Measurements from ENCODE around the gene SLC44A1.

SLC44A1 gene

GRCh38 chr9:105242062-105242461 is 2.4 kb upstream of the SLC44A1 start:
- TF ChIP-seq, protein P1, sequence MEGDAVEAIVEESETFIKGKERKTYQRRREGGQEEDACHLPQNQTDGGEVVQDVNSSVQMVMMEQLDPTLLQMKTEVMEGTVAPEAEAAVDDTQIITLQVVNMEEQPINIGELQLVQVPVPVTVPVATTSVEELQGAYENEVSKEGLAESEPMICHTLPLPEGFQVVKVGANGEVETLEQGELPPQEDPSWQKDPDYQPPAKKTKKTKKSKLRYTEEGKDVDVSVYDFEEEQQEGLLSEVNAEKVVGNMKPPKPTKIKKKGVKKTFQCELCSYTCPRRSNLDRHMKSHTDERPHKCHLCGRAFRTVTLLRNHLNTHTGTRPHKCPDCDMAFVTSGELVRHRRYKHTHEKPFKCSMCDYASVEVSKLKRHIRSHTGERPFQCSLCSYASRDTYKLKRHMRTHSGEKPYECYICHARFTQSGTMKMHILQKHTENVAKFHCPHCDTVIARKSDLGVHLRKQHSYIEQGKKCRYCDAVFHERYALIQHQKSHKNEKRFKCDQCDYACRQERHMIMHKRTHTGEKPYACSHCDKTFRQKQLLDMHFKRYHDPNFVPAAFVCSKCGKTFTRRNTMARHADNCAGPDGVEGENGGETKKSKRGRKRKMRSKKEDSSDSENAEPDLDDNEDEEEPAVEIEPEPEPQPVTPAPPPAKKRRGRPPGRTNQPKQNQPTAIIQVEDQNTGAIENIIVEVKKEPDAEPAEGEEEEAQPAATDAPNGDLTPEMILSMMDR (IDR thresholded peaks at IDR 0.05), result no peak
- no peak for TF ChIP-seq ZFX (IDR thresholded peaks at IDR 0.05; ENCODE audit: borderline replicate concordance)
- no peak overlapping the region for H3K27ac ChIP-seq

- H3K27ac ChIP-seq, result no peak overlapping the region
Measured at GRCh38 chr9:105242557-105242956, 1.9 kb upstream of the SLC44A1 start.

DNA sequence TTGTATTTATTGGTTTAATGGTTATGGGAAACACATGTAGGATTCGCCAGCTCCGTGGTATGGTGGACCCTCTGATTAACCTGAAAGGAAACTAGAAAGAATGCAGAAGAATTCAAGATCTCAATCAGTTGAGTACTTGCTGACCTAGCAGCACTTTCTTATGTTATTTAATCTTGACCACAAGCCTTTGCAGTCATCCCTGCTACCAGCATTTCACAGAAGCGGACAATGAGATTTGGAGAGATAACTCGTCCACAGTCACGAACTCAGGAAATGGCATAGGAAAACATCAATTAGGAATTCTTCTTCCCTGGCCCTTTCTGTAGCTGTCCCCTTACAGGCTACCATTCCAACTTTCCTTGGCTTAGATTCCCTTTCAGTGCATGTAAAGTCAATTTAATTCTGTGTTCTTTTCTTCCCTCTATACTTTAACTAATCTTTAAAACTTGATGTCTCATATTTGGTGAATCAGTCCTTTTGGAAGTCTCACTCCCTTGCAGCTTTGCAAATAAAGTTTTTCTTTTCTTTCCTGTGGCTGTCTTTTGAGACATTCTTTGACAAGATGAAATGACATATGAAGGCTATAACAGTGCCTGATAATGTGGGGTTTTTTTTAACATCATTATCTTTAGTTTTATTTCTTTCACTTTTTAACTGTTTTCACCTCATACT is 1.3 kb upstream of the SLC44A1 start:
- TF ChIP-seq, protein P1 (IDR thresholded peaks at IDR 0.05), result no peak
- TF ChIP-seq ZFX (IDR thresholded peaks at IDR 0.05; ENCODE audit: borderline replicate concordance), result no peak
- H3K27ac ChIP-seq, result peak overlapping the region; percentile 93; the same call in 1 of the 2 replicates

More at GRCh38 chr9:105242557-105242956, 1.9 kb upstream of the SLC44A1 start:
- TF ChIP-seq ZFX (IDR thresholded peaks at IDR 0.05; ENCODE audit: borderline replicate concordance), result no peak
- TF ChIP-seq, protein P1 (IDR thresholded peaks at IDR 0.05), result no peak

- peak overlapping the region; percentile 93 for H3K27ac ChIP-seq
- no peak for TF ChIP-seq ZFX (IDR thresholded peaks at IDR 0.05; ENCODE audit: borderline replicate concordance)
- TF ChIP-seq, protein P1 (IDR thresholded peaks at IDR 0.05), result no peak
Measured at GRCh38 chr9:105244734-105245028, 230 bp downstream of the SLC44A1 start.

DNA sequence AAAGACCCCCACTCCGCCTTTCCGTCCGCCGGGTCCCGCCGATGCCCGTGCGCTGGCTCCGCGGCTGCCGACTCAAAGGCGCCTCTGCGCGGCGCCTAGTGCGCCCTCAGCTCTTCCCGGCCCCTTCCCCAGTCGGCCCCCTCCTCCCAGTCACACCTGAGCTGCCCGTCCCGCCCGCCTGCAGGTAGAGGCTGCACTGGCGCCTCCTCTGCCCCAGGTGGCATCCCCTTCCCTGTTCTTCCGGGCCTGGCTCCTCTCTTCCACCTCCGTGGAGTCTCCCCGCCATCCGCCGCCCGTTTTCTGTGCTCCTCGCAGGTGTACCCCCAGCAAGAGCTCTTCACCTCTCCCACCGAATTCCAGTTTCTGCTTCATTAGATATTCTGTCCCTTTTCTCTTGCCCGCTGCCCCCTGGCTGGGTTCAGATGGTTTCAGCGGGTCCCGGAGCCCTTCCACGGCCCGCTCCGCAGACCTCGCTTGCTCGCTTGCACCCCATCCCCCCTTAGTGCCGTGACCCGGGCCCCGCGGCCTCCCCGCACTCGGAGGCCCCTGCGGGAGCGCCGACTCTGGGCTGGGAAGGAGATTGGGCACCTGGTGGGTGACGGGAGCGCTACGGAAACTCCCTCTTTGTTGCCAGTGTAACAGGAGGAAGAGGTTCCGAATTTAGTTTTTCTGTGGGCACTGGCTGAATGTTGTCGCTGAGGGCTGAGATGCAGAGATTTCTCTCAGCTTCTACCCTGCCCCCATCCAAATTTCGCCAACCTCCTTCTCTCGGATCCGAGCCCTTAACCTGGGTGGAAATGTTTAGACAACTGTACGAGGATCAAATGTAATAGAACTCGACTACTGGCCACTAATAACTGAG is 809 bp downstream of the SLC44A1 start:
- TF ChIP-seq, protein P1 (IDR thresholded peaks at IDR 0.05), result peak; percentile 50
- no peak for TF ChIP-seq ZFX (IDR thresholded peaks at IDR 0.05; ENCODE audit: borderline replicate concordance)
- H3K27ac ChIP-seq, result peak overlapping the region; percentile 93

DNA sequence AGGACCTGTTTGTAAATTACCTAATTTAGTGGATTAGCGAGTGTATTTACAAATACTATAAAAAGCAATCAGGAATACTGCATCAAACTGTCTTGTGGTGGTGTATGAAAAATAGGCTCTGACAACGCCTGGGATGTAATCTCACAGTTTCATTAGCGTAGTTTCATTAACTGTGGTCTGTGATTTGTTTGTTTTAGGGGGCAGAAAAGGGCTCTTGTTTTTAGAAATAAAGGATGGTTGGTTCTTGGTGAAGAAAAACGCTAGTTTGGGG is 1.4 kb downstream of the SLC44A1 start:
- peak overlapping the region; percentile 93 for H3K27ac ChIP-seq

More for the DNA sequence above, 1.4 kb downstream of the SLC44A1 start:
- no peak for TF ChIP-seq ZFX (IDR thresholded peaks at IDR 0.05; ENCODE audit: borderline replicate concordance)
- TF ChIP-seq, protein P1 (IDR thresholded peaks at IDR 0.05), result no peak
